RPMI7951 (cell line): ENCODE results near the gene CEMIP. TPM values are rescaled to one million over a fixed set of nuclear protein-coding genes. Genes with fewer than 3 reads are reported as not detected.

Experiments
- total RNA-seq: library from RNA; depleted of rRNA; stranded (reverse); fragments of >200 nt; shearing (Covaris generic); gene quantifications from 2 replicates; pipeline ENCODE4 v1.2.3, GENCODE V29; 2014; rRNA removed

The CEMIP gene
- total RNA-seq, 1 experiment from 2014 or later, result 1.1 TPM

Other genes starting within 250 kb of the CEMIP start
- gene ABHD17C, start 84.1 kb upstream of the CEMIP start, total RNA-seq, result 4.5 and 7.0 TPM in 2 replicates
- 30.2 and 33.0 TPM in 2 replicates for gene MESD, start 210.4 kb downstream of the CEMIP start, total RNA-seq
- gene TLNRD1, start 221.6 kb downstream of the CEMIP start, total RNA-seq, result 7.0 and 10.4 TPM in 2 replicates